Activated CD8-positive, alpha-beta T cell treated with anti-CD3 and anti-CD28 coated beads for 36 hours (primary cell): ENCODE measurements around the gene ELF5. TPM values are rescaled to one million over a fixed set of nuclear protein-coding genes. Genes with fewer than 3 reads are reported as not detected.

Source experiments
- ATAC-seq: fragments of 200-7000 bp; cut with Tn5 transposase; one replicate; pipeline ENCODE4 v1.10.0; 2021; ENCODE audit warnings: mild to moderate bottlenecking, moderate library complexity
- CTCF ChIA-PET: fragments of 350-600 bp; sonication (Branson Sonifier 250); formaldehyde crosslinking; loops from one replicate; lab custom pipeline; 2021; ENCODE audit warnings: antibody characterized with exemption; lab: Charles Lee
- POLR2A ChIA-PET: fragments of 350-600 bp; sonication (Branson Sonifier 250); formaldehyde crosslinking; loops from one replicate; lab custom pipeline; 2021; ENCODE audit warnings: antibody characterized with exemption; lab: Charles Lee
- DNase-seq: peaks from one replicate; pipeline ENCODE4 v3.0.0-alpha.2; 2020
- H3K27ac Mint-ChIP-seq: one replicate; pipeline ENCODE4 v1.8.0; 2021; ENCODE audit warnings: mild to moderate bottlenecking, mixed read lengths
- H3K27me3 Mint-ChIP-seq: one replicate; pipeline ENCODE4 v1.8.0; 2021; ENCODE audit warnings: mixed read lengths
- H3K36me3 Mint-ChIP-seq: one replicate; pipeline ENCODE4 v1.8.0; 2021; ENCODE audit warnings: low read depth, mixed read lengths
- H3K4me1 Mint-ChIP-seq: one replicate; pipeline ENCODE4 v1.8.0; 2021; ENCODE audit warnings: low read depth, mixed read lengths
- H3K4me3 Mint-ChIP-seq: one replicate; pipeline ENCODE4 v1.8.0; 2021; ENCODE audit warnings: mild to moderate bottlenecking, moderate library complexity, mixed read lengths
- H3K9me3 Mint-ChIP-seq: one replicate; pipeline ENCODE4 v1.8.0; 2021; ENCODE audit warnings: mixed read lengths
- CTCF ChIP-seq: fragments of 200-600 bp; IDR thresholded peaks from one replicate; pipeline ENCODE4 v1.8.0; 2022; ENCODE audit warnings: antibody characterized with exemption, mild to moderate bottlenecking
- intact Hi-C: fragments of 100-400 bp; cut with micrococcal nuclease; formaldehyde crosslinking; loops from one replicate; pipeline ENCODE4 v1.10.0; 2022
- total RNA-seq, 2 experiments: library from RNA; stranded (reverse); gene quantifications; one replicate each; pipeline ENCODE4 v1.2.3, GENCODE V29; 2021

The ELF5 gene
- total RNA-seq, 2 experiments from 2014 or later, result not detected

DNA sequence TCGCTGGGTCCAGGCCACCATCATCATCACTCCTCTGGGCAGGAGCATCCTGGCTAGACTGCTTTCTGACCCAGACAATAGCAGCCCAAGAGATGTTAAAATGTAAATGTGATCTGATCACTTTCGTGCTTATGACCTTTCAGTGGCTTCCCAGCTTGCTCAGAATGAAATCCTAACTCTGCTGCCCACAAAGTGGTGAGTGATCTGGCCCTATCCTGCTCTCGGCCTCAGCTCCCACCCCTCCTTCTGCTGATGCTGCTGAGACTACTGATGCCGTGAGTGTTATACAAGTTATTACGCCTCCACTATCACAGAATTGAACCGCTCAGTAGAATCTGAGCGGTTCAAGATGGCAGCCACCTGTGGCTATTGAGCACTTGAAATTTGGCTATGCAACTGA, 26.2 kb downstream of the ELF5 start:
- ATAC-seq, result no peak
- intact Hi-C loops, result no loop called here
- no peak for TF ChIP-seq CTCF
- Mint-ChIP-seq H3K4me3 (no peak overlapping the region), H3K27me3 (peaks cover 3% of the 10 kb centered on the region), H3K4me1 (no peaks in the 10 kb centered on the region), H3K27ac (no peak overlapping the region), H3K36me3 (no peaks in the 10 kb centered on the region), H3K9me3 (no peaks in the 10 kb centered on the region)
- ChIA-PET CTCF (interaction anchor here (1.0 to 1.2 kb wide), 2 partner anchors 25 to 313 kb away, joined by 3 read pairs; no protein-coding TSS in a partner anchor), POLR2A (interaction anchor here (1.2 kb wide), 1 partner anchor 29 kb away, joined by 3 read pairs; no protein-coding TSS in a partner anchor)
- no peak for DNase-seq

DNA sequence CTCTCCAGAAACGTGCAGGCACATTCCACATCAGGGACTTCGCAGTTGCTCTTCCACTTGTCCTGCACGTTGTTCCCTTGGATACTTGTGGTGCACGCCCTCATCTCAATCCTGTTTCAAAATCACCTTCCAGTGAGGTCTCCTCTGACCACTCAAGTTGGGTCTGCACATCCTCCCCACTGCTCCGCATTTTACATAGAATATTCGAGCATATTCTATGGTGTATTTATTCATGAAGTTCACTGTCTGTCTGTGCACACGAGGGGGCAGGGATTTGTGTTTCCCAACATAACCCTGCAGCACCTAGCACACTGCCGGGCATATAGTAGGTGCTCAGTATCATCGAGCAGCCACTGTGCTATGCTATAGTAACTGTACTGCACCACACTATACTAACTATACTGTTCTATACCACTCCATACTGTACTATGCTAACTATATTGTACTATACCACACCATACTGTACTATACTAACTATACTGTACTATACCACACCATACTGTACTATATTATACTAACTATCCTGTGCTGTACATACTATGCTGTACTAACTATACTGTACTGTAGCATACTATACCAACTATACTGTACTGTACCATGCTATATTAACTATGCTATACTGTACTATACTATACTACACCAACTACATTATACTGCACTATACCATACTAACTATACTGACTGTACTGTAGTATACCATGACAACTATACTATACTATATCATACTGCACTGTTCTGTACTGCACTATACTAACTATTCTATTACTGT, 30.3 kb downstream of the ELF5 start:
- ChIA-PET POLR2A (no interaction called here), CTCF (interaction anchor here (1.0 to 3.7 kb wide), 2 partner anchors 15 to 17 kb away, joined by 3 to 18 read pairs; no protein-coding TSS in a partner anchor)
- no peak overlapping the region for H3K4me3 Mint-ChIP-seq
- no peaks in the 10 kb centered on the region for H3K9me3 Mint-ChIP-seq
- intact Hi-C loops, result no loop called here
- TF ChIP-seq CTCF, result no peak
- no peaks in the 10 kb centered on the region for H3K36me3 Mint-ChIP-seq
- peaks cover 3% of the 10 kb centered on the region for H3K27me3 Mint-ChIP-seq
- DNase-seq, result no peak
- H3K27ac Mint-ChIP-seq, result no peak overlapping the region
- no peak for ATAC-seq
- H3K4me1 Mint-ChIP-seq, result no peaks in the 10 kb centered on the region

GRCh38 chr11:34481307-34481706, 32.3 kb downstream of the ELF5 start:
- H3K27me3 Mint-ChIP-seq, result peaks cover 2% of the 10 kb centered on the region
- CTCF ChIA-PET, result interaction anchor here (0.6 to 3.7 kb wide), 4 partner anchors 11 to 25 kb away, joined by 3 to 18 read pairs (median 6); no protein-coding TSS in a partner anchor
- ATAC-seq (no peak), DNase-seq (no peak)
- H3K4me3 Mint-ChIP-seq, result no peak overlapping the region
- H3K27ac Mint-ChIP-seq, result no peak overlapping the region
- POLR2A ChIA-PET, result no interaction called here
- intact Hi-C loops, result no loop called here
- no peak for TF ChIP-seq CTCF
- H3K9me3 Mint-ChIP-seq, result no peaks in the 10 kb centered on the region
- H3K4me1 Mint-ChIP-seq, result no peaks in the 10 kb centered on the region
- no peaks in the 10 kb centered on the region for H3K36me3 Mint-ChIP-seq

- ATAC-seq, result no peak
- no peak overlapping the region for H3K27ac Mint-ChIP-seq
- no peak for TF ChIP-seq CTCF
- no peaks in the 10 kb centered on the region for H3K36me3 Mint-ChIP-seq
- no peaks in the 10 kb centered on the region for H3K4me1 Mint-ChIP-seq
- ChIA-PET CTCF (interaction anchor here (1.8 to 3.7 kb wide), 2 partner anchors 12 kb away, joined by 11 to 18 read pairs; no protein-coding TSS in a partner anchor), POLR2A (interaction anchor here (0.7 kb wide), 1 partner anchor 1473 kb away, joined by 3 read pairs; no protein-coding TSS in a partner anchor)
- H3K27me3 Mint-ChIP-seq, result peaks cover 2% of the 10 kb centered on the region
- no peak overlapping the region for H3K4me3 Mint-ChIP-seq
- no peak for DNase-seq
- no peaks in the 10 kb centered on the region for H3K9me3 Mint-ChIP-seq
- intact Hi-C loops, result no loop called here
Observed at GRCh38 chr11:34480314-34480713, 33.3 kb downstream of the ELF5 start.
